Medulla oblongata (tissue), 1 donor: ENCODE data around the gene GGT6.
A peak's percentile ranks its signal among the peaks of the same experiment; 100 is the strongest.
"Not testable (repeated sequence)": the region's sequence is repeated elsewhere in the genome, so short reads cannot be mapped to it uniquely, and the experiment has no call there.

Source experiments
- DNase-seq: peaks from one replicate; pipeline ENCODE4 v3.0.0-alpha.2; 2015; ENCODE audit errors: extremely low spot score

GGT6 gene

GRCh38 chr17:4591529-4591928 lies 31.2 kb upstream of the GGT6 start:
- no peak for DNase-seq

GRCh38 chr17:4590981-4591453 lies 30.6 kb upstream of the GGT6 start:
- DNase-seq: no peak

DNA sequence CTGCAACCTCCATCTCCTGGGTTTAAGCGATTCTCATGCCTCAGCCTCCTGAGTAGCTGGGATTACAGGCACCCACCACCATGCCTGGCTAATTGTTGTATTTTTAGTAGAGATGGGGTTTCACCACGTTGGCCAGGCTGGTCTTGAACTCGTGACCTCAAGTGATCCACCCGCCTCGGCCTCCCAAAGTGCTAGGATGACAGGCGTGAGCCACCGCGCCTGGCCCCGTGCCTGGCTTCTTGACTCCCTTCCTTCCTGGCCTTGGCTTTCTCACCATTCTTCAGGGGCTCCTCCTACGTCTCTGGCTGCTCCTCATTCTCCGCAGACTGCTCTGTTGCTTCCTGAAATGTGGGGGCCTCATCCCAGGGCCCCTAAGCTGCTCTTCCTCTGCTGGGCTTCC lies 29.7 kb upstream of the GGT6 start:
- DNase-seq: not testable (repeated sequence)

DNA sequence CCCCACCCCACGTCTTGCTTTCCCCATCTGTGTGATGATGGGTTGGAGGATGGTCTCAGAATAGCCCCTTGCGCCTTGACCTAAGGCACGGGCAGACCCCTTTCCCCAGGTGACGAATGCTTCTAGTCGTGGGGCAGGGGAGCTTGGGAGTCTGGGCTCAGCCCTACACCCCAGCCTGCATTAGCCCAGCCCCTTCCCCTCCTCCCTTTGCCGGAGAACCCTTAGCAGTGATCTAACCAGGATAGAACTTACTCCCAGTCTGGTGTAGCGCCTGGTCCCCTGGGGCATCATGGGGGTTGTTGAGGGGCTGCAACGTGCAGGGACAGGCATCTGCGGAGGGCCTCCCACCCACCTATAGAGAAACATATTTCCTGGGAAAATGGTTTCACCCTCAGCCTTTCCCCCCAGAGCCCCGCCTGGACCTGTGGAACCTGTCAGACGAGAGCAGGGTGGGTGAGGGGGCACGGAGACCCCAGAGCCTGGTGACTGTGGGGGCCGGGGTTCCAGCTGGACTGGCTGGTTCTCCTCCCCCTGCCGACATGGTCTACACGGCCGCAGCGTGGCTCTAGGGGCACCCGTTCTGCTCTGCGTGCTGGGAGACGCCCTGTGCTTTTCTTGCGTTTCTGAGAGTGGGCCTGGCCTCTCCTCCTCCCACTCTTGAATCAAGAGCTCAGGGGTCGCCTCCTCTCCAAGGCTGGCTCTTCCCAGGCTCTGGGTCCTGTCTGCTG lies 28.7 kb upstream of the GGT6 start:
- DNase-seq: no peak

DNA sequence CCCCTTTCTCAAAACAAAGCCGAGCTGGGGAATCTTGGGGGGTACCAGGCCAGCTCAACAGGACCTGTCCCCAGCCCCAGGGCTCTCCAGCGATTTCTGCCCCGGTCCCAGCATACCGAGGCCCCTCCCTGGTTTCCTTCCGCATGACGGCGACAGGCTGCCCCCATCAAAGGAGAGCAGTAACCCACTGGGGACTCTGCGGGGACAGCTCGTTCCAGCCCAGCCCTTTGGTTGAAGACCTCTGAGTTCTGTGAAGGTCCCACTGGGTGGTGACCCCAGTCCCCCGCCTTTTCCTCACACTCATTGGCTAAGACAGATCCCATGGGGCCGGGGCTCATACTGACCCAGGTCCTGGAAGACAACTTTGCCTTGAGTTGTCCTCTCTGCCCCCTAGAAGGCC lies 28.0 kb upstream of the GGT6 start:
- no peak for DNase-seq

DNA sequence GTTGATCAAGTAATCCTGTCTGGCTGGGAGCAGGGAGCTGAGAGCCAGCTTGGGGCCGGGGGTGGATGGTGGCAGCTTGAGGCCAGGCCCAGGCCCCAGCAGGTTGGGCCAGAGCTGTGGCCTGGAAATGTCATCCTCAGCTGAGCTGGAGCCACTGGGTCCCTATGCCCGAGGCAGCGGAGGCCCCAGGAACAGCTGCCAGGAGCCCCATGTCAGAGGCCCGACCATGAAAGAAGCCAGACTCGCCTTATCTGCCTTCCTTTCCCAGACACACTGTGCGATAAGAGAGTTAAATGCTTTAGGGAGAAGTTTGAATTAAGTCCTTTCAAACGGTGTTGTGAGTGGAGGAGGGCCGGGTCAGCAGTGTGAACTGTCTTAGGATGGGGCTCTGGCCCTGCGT lies 27.4 kb upstream of the GGT6 start:
- no peak for DNase-seq

GRCh38 chr17:4587195-4587594 lies 26.8 kb upstream of the GGT6 start:
- no peak for DNase-seq

GRCh38 chr17:4586043-4586442 lies 25.7 kb upstream of the GGT6 start:
- DNase-seq: no peak

GRCh38 chr17:4585638-4585994 lies 25.2 kb upstream of the GGT6 start:
- no peak for DNase-seq

DNA sequence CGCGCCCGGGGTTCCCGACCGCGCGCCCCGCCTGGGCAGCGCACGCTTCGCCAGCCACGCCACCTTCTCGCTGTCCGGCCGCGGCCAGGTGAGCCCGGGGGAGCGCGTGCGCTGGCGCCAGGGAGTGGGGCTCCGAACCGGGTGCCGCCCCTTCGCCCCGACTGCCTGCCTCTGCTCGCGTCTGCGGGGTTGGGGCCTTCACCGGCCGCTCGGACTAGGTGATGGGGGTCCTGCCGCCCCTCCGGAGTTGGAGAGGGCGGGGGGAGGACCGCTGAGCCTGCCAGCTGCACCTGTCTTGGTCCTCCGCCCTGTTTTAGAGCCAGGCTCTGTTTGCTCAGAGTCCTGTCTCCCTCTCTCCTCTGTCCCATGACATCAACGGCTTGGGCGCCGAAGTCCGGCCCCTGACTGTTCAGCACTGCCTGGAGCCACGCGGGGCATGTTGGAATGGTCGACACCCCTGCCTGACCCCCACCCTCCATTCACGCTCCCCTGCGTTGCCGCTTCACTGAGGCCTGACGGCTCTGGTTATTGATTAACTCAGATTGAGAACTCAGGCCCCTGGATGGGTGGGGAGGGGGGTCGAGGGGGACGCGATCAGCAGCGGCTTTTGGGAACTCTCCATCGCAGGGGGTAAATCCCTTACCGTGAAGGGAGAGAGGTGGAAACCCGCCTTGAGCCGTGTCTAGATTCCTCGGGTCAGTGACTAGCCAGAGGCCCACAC lies 24.7 kb upstream of the GGT6 start:
- no peak for DNase-seq

DNA sequence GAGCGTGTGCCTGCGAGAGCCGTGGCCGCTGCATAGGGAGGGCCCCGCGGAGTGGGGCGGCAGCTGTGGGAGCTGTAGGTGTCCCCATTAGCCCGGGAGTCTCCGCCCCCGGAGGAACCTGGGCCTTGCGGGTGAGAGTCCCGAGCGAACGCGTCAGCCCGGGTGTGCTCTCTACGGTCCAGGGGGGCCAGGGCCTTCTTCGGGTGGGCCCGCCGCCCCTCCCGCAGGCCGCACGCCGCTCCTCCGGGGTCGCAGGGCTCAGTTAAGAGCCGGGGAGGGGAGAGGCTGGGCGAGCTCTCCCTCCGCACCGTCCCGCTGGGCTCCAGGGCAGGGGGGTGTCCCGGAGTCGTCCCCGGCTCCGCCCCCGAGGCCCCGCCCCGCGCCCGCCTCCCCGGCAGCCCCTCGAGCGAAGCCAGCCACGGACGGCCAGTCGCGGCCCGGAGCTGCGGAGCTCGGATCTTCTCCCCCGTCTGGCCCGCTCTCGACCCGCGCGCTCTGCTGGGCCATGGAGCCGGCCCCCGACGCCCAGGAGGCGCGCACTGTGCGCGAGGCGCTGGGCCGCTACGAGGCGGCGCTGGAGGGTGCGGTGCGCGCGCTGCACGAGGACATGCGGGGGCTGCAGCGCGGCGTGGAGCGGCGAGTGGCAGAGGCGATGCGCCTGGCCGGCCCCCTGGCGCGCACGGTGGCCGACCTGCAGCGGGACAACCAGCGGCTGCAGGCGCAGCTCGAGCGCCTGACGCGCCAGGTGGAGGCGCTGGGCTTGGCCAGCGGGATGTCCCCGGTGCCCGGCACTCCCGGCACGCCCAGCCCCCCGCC lies 23.9 kb upstream of the GGT6 start, which contains the start of gene SMTNL2:
Gene SMTNL2, plus strand, starts transcription at position 429 of the 816 bp plus-strand sequence. Its CDS starts 77 bp downstream, at position 506.
- DNase-seq: no peak

- peak; percentile 12 for DNase-seq
These were observed 23.4 kb upstream of the GGT6 start for GRCh38 chr17:4583782-4584100.

DNA sequence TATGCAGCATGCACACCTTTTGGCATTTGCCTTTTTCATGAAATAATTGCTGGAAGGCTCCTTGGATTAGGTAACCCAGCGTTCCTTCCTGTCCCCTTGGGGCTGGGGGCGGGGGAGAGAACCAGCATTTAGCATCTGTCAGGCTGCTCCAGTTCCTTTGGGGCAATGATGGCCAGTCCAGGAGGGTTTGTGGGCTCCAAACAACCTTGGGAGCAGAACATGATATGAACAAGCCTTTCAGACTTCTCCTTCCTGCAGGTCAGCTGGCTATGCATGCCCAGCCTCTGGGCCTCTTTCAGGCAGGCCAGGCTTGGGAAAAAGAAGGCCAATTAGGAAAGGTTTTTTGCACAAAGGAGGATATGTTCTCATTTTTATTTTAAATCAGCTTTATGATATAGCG lies 22.8 kb upstream of the GGT6 start:
- no peak for DNase-seq

DNA sequence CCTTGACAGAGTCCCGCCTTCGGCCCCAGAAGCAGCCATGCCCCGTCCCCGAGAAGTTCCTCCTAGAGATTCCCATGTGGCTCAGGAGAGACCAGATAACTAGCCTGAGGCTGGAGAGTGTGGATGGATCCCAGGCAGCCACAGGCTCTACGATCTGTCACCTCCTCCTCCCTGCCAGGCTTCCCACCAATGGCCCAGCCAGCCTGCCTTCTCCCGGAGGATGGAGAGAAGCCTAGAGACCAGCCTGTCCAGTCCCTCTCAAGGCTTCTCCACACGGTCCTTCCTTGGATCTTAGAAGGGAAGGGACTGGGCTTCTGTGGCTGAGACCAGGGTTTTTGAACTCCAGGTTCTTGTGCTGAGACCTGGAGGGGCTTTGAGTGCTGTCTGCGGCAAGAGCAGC lies 22.3 kb upstream of the GGT6 start:
- DNase-seq: no peak

DNA sequence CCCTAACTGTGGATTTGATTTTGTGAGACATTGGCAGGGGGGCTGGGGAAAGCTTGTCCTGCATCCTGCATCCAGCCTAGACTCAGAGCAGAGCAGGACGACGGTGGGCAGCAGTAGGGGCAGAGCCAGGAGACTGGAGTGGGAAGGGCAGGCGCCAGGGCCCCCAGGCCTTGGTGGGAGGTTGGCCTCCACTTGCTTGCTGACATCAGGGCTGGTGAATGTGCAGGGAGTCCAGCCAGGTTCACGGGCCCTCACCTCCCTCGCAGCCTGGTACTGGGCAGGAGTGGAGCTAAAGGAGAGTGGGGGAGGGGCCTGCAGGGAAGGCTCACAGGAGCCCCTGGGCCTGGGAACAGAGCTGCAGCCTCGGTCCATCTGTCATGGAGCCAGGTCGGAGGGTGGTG lies 21.7 kb upstream of the GGT6 start:
- no peak for DNase-seq

DNA sequence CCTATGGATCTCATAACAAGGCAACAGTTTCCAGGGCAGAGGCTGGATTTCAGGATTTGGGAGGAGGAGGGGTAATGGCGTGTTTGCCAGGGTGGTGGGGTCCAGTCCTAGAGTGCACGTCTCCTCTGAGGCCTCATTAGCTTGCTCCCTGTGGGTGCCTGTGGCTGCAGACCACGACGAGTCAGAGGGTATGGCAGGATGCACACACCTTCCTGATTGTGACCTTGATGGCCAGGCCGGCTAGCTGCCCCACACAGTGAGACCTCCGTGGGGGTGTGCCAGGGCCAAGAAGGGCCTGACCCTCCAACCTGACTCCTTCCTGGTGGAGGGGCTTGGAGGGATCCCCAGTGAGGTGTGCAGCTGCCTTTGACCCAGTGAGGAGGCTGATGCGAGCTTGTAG lies 19.9 kb upstream of the GGT6 start:
- no peak for DNase-seq

DNA sequence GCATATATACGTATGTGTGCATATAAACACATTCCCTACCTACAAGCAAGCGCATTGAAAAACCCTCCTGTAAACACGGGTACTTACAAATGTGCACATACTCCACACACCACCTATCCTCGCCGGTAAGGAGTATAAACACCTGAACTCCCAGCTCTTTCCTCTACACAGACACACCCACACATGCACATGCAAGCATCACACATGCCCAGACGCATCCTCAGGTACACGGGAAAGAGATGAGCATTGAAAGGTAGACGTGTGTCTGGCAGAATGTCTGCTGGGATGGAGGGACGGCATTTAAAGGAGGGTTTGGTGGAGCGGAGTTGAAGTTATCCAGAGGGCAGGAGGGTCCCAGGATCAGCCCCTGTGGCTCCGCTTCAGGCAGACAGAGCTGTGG lies 19.3 kb upstream of the GGT6 start:
- no peak for DNase-seq

DNA sequence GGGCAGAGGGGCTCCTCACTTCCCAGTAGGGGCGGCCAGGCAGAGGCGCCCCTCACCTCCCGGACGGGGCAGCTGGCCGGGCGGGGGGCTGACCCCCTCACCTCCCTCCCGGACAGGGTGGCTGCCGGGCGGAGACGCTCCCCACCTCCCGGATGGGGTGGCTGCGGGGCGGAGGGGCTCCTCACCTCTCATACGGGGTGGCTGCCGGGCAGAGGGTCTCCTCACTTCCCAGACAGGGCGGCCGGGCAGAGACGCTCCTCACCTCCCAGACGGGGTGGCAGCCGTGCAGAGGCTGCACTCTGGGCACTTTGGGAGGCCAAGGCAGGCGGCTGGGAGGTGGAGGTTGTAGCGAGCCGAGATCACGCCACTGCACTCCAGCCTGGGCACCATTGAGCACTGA lies 18.0 kb upstream of the GGT6 start:
- not testable (repeated sequence) for DNase-seq

GRCh38 chr17:4577386-4577993 lies 17.1 kb upstream of the GGT6 start:
- no peak for DNase-seq

DNA sequence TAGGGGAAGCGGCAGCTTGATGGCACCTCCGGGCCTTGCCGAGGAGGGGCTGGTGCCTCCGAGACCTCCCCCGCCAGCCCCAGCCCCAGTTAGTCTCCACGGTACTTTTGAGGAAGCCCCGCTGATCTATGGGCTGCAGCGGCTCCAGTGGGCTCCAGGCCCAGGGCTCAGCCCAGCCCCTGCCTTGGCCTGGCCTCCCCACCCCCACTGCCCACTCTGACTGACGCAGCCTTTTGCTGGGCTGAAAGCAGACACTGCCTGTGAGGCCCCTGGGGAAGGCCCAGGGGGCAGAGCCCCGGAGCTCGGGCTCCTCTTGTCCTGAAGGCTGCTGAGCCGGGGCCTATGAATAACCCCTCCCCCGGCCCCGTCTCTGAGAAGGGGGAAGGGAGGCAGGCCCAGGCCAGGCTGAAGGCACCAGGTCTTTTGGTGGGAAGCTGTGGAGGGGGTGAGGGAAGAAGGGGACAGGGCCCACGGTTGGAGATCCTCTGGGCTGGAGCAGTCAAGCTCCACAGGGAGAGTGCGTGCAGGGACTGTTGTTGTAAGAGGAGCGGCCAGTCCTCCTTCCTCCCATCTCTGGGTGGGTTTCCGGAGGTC lies 16.4 kb upstream of the GGT6 start:
- no peak for DNase-seq

- no peak for DNase-seq
These were observed 15.8 kb upstream of the GGT6 start for GRCh38 chr17:4576161-4576558.
